ENCODE data around the gene TMEM163.
"Not testable (repeated sequence)": the region's sequence is repeated elsewhere in the genome, so short reads cannot be mapped to it uniquely, and the experiment has no call there.

TMEM163 gene

GRCh38 chr2:134621939-134622705 lies 96.7 kb downstream of the TMEM163 start:
- DNase-seq (ENCODE audit: low read depth, low spot score) = no peak

GRCh38 chr2:134619250-134619649 lies 99.5 kb downstream of the TMEM163 start:
- no peak for DNase-seq (ENCODE audit: low read depth, low spot score)

GRCh38 chr2:134615480-134615879 lies 103.3 kb downstream of the TMEM163 start:
- DNase-seq (ENCODE audit: low read depth, low spot score) = not testable (repeated sequence)

DNA sequence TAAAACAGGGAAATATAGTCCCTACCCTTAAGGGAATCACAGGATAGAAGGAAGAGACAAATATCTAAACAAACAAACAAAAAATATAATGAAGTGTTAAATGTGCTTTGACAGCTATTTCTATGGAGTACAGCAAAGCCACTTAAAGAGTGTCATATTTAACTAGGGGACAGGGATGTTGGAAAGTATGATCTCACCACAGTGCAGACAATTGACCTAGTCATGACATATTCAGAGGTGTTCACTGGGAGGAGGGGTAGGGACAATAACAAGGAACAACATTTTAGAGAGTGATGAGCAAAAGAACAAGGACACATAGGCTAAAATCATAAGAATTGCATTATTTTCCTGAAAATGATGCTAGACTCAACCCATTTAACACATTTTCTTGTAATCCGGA lies 107.5 kb downstream of the TMEM163 start:
- no peak for DNase-seq (ENCODE audit: low read depth, low spot score)

DNA sequence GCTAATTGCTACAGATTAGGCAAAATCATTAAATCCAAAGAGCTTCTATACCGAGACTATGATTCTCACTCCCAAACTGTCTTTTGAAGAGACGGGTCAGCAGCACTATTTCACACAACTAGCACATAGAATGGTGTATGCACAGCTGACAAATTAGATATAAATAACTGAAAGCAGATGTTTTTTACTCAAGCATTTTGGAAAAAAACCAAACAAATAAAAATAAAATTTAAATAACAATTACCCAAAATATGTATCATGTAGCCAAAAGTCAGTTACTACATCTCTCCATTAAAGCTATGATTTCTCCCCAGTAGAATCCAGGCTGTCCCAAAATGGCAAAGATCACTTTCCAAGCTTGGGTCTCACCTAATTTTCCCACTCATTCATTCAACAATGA lies 107.9 kb downstream of the TMEM163 start:
- DNase-seq (ENCODE audit: low read depth, low spot score) = no peak

DNA sequence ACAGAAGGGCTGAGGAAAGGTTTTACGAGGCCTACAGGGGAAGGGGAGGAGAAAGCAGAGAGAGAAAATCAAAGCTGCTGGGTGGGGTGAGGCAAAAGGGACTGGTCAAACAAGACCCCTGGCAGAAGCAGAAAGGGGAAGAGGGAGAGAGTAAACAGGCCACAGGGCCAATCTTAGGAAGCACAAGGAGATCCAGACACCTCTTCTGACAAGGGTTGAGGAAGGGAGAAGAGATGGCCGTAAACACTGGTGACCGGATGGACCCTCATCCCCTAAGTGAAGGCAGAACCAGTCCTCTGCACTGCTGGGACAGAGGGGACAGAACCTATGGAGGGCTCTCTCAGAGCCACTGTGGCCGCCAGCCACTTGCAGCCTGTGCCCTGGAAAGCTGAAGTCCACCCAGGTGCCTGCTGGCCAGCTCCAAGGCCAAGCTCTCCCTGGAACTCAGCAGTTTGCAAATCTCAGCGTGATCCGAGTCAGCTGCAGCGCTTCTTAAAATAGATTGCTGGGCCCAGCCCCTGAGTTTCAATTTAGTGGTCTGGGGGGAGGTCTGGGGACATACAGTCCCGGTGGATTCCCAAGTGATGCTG lies 108.8 kb downstream of the TMEM163 start:
- DNase-seq (ENCODE audit: low read depth, low spot score) = no peak

DNA sequence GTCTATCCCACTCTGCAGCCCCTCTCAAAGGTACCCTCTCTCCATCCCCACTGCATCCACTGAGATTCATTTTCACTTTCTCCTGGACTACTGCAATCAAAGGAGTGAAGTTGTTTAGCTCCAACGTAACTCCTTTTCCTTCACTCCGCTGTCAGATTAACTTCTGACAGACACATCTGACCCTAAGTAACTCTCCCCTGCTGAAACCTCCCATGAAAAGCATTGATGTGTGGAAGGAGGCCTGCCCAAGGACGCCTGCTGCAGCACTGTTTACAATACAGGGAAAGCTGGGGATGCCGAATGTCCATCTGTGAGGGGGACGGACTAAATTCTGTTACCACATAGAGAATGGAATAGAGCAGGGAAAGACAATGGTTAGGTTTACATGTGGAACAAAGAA lies 114.8 kb downstream of the TMEM163 start:
- no peak for DNase-seq (ENCODE audit: low read depth, low spot score)

GRCh38 chr2:134602666-134603065 lies 116.1 kb downstream of the TMEM163 start:
- no peak for DNase-seq (ENCODE audit: low read depth, low spot score)

DNA sequence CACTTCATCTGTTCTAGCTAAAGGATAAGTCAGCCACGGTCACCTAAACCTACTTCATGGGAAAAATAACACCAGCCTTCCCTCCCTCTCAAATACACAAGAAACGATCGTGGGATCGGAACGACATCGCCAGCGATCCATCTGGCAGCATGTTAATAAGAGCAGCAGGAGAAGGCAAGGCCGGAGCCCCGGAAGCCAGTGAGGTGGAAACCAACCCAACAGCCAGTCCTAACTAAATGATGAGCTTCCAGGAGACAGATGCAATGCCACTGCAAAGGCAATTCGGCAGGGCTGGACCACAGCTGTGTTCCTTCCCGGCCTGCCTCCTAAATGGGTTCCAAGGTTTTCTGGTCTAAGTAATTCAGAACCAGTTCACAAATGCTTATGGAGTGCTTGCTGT lies 117.5 kb downstream of the TMEM163 start:
- DNase-seq (ENCODE audit: low read depth, low spot score) = no peak

GRCh38 chr2:134600208-134600607 lies 118.6 kb downstream of the TMEM163 start:
- DNase-seq (ENCODE audit: low read depth, low spot score) = no peak

DNA sequence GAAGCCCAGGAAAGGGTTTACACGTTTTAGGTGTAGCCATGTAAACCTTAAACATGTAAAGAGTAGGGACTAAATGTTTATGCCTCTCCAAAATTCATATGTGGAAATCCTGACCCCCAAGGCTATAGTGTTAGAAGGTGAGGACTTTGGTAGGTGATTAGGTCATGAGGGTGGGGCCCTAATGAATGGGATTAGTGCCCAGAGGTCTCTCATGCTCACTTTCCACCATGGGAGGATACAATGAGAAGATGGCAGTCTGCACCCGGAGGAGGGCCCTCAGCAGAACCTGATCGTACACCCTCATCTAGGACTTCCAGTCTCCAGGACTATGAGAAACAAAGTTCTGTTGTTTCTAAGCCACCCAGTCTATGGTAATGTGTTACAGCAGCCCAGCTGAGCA lies 119.6 kb downstream of the TMEM163 start:
- no peak for DNase-seq (ENCODE audit: low read depth, low spot score)

- no peak for DNase-seq (ENCODE audit: low read depth, low spot score)
Measured at GRCh38 chr2:134594399-134594798, 124.4 kb downstream of the TMEM163 start.

DNA sequence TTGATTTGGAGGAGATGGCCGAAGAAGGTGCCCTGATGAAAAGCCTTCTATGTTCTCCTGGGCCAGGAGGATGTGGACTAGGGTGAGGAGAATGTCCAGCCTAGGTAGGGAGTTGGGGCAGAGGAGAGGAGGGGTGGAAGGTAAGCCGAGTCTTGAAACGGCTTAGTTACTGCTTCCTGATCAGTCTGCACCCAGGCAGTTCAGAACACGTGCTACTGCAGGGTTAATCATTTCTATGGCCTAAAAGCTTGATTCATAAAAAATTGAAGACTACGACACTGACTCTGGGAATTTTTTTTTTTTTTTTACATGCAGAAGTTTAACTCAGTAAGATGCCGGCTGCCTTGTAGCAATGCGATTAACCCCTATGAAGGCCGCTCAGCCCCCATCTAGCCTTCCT lies 125.3 kb downstream of the TMEM163 start:
- no peak for DNase-seq (ENCODE audit: low read depth, low spot score)

- DNase-seq (ENCODE audit: low read depth, low spot score) = no peak
Measured at GRCh38 chr2:134592377-134592776, 126.4 kb downstream of the TMEM163 start.

- no peak for DNase-seq (ENCODE audit: low read depth, low spot score)
Measured at GRCh38 chr2:134591526-134591925, 127.3 kb downstream of the TMEM163 start.

DNA sequence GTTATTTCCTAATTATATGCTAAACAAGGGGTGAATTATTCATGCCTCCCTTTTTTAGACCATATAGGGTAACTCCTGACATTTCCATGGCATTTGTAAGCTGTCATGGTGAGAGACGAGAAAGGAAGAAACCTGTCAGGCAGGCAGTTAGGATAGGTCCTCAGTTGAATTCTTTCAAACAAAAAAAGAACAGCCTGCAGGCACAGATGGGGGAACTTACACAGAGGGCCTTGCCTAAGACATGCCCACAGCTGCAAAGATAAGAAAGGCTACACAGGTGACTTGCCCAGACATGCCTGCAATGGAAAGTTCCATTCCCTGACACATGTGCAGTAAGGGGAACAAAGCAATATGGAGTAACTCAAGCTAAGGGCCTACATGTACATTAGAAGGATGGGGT lies 128.1 kb downstream of the TMEM163 start:
- DNase-seq (ENCODE audit: low read depth, low spot score) = no peak

DNA sequence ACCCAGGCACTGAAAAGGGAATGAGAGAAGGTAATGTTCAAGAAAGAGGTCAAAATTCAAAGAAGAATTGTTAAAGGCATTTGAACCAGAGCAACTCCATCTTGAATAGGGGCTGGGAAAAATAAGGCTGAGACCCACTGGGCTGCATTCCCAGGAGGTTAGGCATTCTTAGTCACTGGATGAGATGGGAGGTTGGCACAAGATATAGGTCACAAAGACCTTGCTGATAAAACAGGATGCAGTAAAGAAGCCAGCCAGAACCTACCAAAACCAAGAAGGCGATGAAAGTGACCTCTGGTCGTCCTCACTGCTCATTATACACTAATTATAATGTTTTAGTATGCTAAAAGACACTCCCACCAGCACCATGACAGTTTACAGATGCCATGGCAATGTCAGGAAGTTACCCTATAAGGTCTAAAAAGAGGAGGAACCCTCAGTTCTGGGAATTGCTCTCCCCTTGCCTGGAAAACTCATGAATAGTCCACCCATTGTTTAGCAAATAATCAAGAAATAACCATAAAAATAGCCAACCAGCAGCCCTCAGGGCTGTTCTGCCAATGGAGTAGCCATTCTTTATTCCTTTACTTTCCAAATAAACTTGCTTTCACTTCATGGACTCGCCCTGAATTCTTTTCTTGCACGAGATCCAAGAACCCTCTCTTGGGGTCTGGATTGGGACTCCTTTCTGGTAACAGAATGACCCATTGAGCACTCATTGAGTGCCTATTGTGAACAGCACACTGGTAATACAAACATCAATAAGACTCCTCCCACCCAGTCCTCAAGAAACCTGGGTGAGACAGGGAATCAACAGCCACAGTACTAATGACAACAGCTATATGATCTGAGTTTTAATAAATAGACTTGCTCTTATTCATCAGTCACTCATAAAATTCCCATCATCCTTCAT lies 129.4 kb downstream of the TMEM163 start:
- DNase-seq (ENCODE audit: low read depth, low spot score) = not testable (repeated sequence)

- DNase-seq (ENCODE audit: low read depth, low spot score) = no peak
Measured at GRCh38 chr2:134588556-134588955, 130.2 kb downstream of the TMEM163 start.

GRCh38 chr2:134586326-134586965 lies 132.4 kb downstream of the TMEM163 start:
- no peak for DNase-seq (ENCODE audit: low read depth, low spot score)

DNA sequence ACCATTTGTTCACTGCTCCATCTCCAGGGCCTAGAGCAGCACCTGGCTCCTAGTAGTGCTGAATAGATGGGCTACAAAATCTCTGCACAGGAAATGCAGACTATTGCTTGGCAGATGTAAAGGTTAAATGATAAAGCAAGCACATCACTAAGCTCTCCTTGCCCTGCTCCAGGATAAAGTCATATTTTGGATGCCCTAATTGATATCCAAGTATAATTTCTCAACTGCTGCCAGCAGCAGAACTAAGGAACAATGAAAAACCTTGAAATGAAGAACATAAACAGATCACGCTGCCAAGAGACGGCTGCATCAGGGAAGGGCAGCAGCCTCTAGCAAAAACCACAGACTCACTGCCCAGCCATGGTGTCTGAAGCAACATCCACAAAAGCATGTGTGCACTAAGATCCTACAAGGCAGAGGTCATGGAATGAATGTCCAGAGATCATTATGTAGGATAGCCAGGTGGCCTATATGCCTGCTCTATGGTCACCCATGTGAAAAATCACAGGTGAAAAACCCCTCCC lies 134.7 kb downstream of the TMEM163 start:
- no peak for DNase-seq (ENCODE audit: low read depth, low spot score)

- DNase-seq (ENCODE audit: low read depth, low spot score) = no peak
Measured at GRCh38 chr2:134583462-134583861, 135.3 kb downstream of the TMEM163 start.

DNA sequence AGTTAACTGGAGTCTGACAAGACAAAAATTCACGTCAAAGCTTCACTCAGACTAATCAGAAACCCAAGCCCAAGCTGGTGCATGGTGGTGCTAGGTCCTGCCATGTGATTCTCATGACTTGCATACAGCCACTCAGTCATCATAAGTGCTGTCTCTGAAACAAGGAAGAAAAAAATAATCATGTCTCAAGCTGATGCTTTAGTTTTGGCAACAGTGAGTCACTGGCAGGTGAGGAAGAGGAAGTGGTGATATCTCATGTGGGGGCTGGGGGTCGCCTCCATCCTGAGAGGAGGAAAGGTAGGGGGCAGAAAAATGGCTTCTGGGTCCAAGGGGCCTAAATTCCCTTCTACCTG lies 136.3 kb downstream of the TMEM163 start:
- no peak for DNase-seq (ENCODE audit: low read depth, low spot score)
